ENCODE results near the gene EFNA5. TPM values are rescaled to one million over a fixed set of nuclear protein-coding genes. Genes with fewer than 3 reads are reported as not detected.

Gene EFNA5
- total RNA-seq, 1 donor from 2014 or later: 57.5 TPM

GRCh38 chr5:107705402-107706014 lies 34.8 kb upstream of the EFNA5 start:
- H3K36me3 Mint-ChIP-seq: peaks cover 3% of the 10 kb centered on the region
- no peaks in the 10 kb centered on the region for H3K27me3 Mint-ChIP-seq (ENCODE audit: low read depth)
- peaks cover 2% of the 10 kb centered on the region for H3K4me1 Mint-ChIP-seq
- peak overlapping the region; percentile 48 for H3K4me3 Mint-ChIP-seq
- H3K27ac Mint-ChIP-seq: no peak overlapping the region
- peaks cover 37% of the 10 kb centered on the region for H3K9me3 Mint-ChIP-seq
- no peak for DNase-seq (ENCODE audit: low spot score in 2 of 2, unreplicated experiment in 2 of 2)
- no peak for TF ChIP-seq CTCF (IDR thresholded peaks at IDR 0.05; ENCODE audit: unreplicated experiment)

- Mint-ChIP-seq H3K36me3 (peaks cover 3% of the 10 kb centered on the region), H3K4me1 (peaks cover 2% of the 10 kb centered on the region), H3K27ac (peak overlapping the region; percentile 59), H3K27me3 (ENCODE audit: low read depth) (no peaks in the 10 kb centered on the region), H3K4me3 (peak overlapping the region; percentile 48), H3K9me3 (peaks cover 33% of the 10 kb centered on the region)
- no peak for DNase-seq (ENCODE audit: low spot score in 2 of 2, unreplicated experiment in 2 of 2)
- no peak for TF ChIP-seq CTCF (IDR thresholded peaks at IDR 0.05; ENCODE audit: unreplicated experiment)
Measured at GRCh38 chr5:107704681-107705401, 34.1 kb upstream of the EFNA5 start.

GRCh38 chr5:107700481-107700880 lies 29.7 kb upstream of the EFNA5 start:
- Mint-ChIP-seq H3K27ac (no peak overlapping the region), H3K27me3 (ENCODE audit: low read depth) (no peaks in the 10 kb centered on the region), H3K4me1 (peaks cover 2% of the 10 kb centered on the region), H3K4me3 (no peak overlapping the region), H3K36me3 (no peaks in the 10 kb centered on the region), H3K9me3 (peaks cover 20% of the 10 kb centered on the region)
- TF ChIP-seq CTCF (IDR thresholded peaks at IDR 0.05; ENCODE audit: unreplicated experiment): no peak
- DNase-seq (ENCODE audit: low spot score in 2 of 2, unreplicated experiment in 2 of 2): no peak

- no peak for DNase-seq (ENCODE audit: low spot score in 2 of 2, unreplicated experiment in 2 of 2)
- H3K9me3 Mint-ChIP-seq: peaks cover 23% of the 10 kb centered on the region
- no peaks in the 10 kb centered on the region for H3K4me1 Mint-ChIP-seq
- no peaks in the 10 kb centered on the region for H3K36me3 Mint-ChIP-seq
- H3K27ac Mint-ChIP-seq: no peak overlapping the region
- TF ChIP-seq CTCF (IDR thresholded peaks at IDR 0.05; ENCODE audit: unreplicated experiment): no peak
- H3K27me3 Mint-ChIP-seq (ENCODE audit: low read depth): no peaks in the 10 kb centered on the region
- H3K4me3 Mint-ChIP-seq: no peak overlapping the region
Measured at GRCh38 chr5:107699425-107699824, 28.7 kb upstream of the EFNA5 start.

- peaks cover 29% of the 10 kb centered on the region for H3K9me3 Mint-ChIP-seq
- no peak overlapping the region for H3K27ac Mint-ChIP-seq
- H3K4me1 Mint-ChIP-seq: no peaks in the 10 kb centered on the region
- H3K27me3 Mint-ChIP-seq (ENCODE audit: low read depth): no peaks in the 10 kb centered on the region
- TF ChIP-seq CTCF (IDR thresholded peaks at IDR 0.05; ENCODE audit: unreplicated experiment): no peak
- no peak overlapping the region for H3K4me3 Mint-ChIP-seq
- no peaks in the 10 kb centered on the region for H3K36me3 Mint-ChIP-seq
- DNase-seq (ENCODE audit: low spot score in 2 of 2, unreplicated experiment in 2 of 2): no peak
Measured at GRCh38 chr5:107698286-107698685, 27.5 kb upstream of the EFNA5 start.

Measured in mesothelial cell of epicardium (in vitro differentiated cells).